ENCODE data around the gene HOXA11.

Gene HOXA11

DNA sequence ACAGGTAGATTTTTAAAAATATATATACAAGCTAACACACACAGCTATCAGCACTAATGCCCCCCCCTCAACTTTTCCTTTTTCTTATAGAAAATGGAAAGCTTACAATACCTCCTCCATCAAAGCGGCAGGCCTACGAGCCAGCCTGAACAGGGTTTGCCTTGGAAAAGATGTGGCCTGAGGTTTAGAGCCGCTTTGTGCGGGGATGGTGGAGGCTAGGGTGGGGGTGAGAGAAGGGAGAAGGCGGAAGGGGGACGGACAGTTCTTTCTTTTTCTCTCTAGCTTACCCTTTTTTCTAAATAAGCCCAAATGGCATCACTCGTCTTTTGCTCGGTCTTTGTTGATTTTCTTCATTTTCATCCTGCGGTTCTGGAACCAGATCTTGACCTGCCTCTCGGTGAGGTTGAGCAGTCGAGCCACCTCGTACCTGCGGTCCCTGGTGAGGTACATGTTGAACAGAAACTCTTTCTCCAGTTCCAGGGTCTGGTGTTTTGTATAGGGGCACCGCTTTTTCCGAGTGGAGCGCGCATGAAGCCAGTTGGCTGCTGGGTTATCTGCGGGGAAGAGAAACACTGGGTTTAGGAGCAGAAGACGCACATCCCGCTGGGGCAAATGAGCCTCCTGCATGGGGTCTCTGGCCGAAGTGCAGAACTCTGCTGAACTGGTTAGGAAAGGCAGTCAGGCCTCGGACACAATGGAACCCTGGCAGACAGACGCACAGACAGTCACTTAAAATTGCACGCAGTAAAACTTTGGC is 21.6 kb downstream of the HOXA11 start:
- peak overlapping the region; percentile 77 for H3K4me3 ChIP-seq (ENCODE audit: control insufficient read depth, low read depth, low read length)
- DNase-seq (ENCODE audit: low read depth): peak; percentile 28
- TF ChIP-seq, protein P1, sequence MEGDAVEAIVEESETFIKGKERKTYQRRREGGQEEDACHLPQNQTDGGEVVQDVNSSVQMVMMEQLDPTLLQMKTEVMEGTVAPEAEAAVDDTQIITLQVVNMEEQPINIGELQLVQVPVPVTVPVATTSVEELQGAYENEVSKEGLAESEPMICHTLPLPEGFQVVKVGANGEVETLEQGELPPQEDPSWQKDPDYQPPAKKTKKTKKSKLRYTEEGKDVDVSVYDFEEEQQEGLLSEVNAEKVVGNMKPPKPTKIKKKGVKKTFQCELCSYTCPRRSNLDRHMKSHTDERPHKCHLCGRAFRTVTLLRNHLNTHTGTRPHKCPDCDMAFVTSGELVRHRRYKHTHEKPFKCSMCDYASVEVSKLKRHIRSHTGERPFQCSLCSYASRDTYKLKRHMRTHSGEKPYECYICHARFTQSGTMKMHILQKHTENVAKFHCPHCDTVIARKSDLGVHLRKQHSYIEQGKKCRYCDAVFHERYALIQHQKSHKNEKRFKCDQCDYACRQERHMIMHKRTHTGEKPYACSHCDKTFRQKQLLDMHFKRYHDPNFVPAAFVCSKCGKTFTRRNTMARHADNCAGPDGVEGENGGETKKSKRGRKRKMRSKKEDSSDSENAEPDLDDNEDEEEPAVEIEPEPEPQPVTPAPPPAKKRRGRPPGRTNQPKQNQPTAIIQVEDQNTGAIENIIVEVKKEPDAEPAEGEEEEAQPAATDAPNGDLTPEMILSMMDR (conservative IDR thresholded peaks at IDR 0.05; ENCODE audit: control insufficient read depth, insufficient read depth, low read depth, low read length): no peak

DNA sequence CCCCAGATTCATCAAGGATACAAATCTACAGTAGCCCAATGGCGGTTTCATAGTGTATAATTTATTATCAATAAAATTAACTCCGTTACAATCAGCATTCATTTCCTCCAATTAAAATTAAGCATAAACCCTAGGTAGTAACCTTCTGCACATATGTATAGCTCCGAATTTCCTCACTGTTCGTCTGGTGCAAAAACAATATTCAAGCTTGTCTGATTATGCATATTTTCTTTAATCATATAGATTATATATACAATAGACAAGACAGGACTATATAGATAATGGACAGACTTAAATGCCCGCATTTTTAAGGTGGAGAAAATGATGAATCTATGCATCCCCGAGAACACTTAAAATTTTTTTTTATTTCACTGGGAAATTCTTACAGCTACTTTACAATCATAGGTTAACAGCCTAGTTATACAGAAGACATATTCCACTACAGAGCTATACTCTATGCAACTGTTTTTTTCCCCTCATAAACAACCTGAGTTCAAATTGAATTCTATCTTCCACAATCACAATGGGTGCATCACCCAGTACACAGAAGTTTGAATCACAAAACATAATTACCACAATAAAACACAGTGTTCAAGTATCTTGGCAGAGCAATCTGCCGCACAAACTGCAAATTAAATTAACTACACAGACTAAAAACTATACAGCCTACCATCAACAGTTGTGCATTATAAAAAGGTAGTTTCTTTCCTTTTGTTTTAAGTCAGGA is 22.3 kb downstream of the HOXA11 start:
- peak overlapping the region; percentile 77 for H3K4me3 ChIP-seq (ENCODE audit: control insufficient read depth, low read depth, low read length)
- DNase-seq (ENCODE audit: low read depth): peak; percentile 24
- TF ChIP-seq, protein P1 (conservative IDR thresholded peaks at IDR 0.05; ENCODE audit: control insufficient read depth, insufficient read depth, low read depth, low read length): no peak

DNA sequence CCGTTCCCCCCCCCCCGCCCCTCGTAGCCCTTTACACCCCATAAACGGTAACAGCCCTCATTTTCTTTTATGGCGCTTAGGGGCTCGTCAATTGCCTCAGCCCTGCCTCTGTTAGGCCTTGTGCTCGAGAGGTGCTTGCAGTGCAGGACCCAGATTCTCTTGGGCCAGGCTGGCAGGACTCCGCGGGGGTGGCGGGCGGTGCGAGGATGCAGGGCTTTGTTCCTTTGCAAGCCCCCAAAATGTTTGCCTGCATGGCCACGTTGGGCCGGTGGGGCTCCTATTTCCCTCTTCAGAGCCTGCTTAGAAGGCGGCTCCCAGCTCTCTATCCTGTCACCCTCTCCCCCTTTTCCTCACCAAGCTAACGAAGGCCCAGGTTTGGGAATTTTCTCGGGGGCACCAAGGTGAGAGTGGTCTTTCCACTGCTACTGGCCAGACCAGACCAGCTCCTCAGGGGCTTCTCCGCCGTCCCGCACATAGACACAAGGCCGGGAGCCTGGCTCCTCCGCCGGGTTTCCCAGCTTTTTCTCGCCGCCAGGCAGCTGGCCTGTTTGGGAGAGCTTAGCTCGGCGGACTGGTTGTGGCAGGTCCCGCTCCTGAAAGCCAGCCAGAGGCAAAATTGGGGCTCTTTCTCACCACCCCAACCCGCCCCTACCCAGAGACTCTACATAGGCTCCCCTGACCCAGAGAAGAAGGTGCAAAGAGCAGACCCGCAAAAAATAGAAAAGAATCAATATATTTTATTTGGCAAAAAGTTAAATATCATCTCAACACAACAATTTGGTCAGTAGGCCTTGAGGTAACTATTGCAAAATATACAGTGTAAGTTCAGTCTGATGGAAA is 23.1 kb downstream of the HOXA11 start:
- DNase-seq (ENCODE audit: low read depth): peak; percentile 32
- H3K4me3 ChIP-seq (ENCODE audit: control insufficient read depth, low read depth, low read length): peak overlapping the region; percentile 77
- TF ChIP-seq, protein P1 (conservative IDR thresholded peaks at IDR 0.05; ENCODE audit: control insufficient read depth, insufficient read depth, low read depth, low read length): no peak

DNA sequence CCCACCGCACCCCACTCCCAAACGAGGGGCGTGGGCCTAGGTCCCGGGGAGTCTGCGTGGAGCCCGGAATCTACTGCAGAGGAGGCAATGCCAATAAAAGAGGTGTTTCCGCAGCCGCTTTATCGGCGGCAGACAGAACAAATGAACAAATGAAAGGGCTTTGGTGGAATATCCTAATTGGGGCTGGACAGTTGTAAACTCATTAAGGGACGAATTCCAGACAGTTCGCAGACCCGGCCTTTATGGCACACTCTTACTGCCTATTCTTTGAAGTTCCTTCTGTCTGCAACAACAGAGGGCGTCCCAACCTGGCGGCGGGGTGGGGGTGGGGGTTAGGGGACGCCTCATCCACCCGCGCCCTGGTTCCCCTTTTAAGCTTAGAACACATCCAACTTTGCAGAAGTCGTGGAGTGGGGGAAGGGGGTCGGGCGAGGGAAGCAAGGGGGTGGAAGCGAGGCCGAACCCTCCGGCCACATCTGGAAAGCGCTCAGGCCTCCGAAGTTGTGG is 23.8 kb downstream of the HOXA11 start:
- H3K4me3 ChIP-seq (ENCODE audit: control insufficient read depth, low read depth, low read length): peak overlapping the region; percentile 77
- TF ChIP-seq, protein P1 (conservative IDR thresholded peaks at IDR 0.05; ENCODE audit: control insufficient read depth, insufficient read depth, low read depth, low read length): no peak
- peak; percentile 46 for DNase-seq (ENCODE audit: low read depth)

DNA sequence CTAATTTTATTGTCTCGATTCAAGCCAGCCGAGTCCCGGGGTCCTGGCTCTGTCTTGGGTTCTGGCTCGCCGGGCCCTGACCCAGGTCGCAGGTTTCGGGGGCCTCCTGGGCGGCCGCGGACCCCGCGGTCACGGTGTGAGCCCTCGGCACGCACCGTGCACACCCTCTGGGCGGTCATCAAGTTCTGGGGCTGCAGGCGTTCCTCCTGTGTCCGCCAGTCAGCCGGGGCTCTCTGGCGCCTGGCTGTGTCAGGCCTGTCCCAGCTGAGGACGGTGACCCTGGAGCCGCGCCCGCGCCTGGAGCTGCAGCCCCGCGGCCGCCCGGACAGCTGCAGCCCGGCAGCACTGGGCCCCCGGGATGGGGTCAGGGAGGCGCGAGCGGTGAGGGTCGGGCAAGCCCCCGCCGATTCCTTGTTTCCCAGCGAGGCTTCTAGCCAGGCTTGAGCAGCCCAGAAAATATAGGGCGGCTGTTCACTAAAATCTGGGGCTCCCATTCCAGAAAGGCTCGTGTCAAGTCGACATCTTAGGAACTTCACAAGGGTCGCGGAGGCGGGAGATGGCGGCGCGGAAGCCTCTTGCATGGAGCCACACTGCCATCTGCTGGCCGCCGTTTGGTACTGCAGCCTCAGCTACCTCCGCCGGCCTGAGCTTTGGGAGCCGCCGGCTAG is 24.4 kb downstream of the HOXA11 start:
- TF ChIP-seq, protein P1 (conservative IDR thresholded peaks at IDR 0.05; ENCODE audit: control insufficient read depth, insufficient read depth, low read depth, low read length): peak; percentile 80
- peak overlapping the region; percentile 77 for H3K4me3 ChIP-seq (ENCODE audit: control insufficient read depth, low read depth, low read length)
- peak; percentile 86 for DNase-seq (ENCODE audit: low read depth)

DNA sequence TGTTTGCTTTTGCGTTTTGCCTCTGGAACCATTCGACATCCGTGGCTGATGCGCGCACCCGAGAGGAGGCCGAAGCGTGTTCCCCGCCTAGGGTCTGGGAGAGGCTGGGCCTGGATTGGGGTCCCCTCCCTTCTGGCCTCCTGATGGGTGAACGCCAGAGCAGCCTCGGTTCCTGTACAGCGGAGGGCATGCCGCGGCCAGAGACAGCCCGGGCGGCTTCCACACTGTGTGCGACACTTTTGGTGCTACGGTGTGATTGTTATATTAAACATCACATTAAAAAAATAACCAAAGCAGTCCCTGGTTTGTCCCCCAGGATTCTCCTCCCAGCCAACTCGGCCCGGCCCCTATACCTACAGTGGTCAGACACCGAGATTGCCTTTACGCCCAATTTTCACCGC is 24.9 kb downstream of the HOXA11 start:
- no peak for DNase-seq (ENCODE audit: low read depth)
- H3K4me3 ChIP-seq (ENCODE audit: control insufficient read depth, low read depth, low read length): peak overlapping the region; percentile 77
- TF ChIP-seq, protein P1 (conservative IDR thresholded peaks at IDR 0.05; ENCODE audit: control insufficient read depth, insufficient read depth, low read depth, low read length): no peak
